IPS-NIHi7 (cell line): ENCODE data around the gene ZNF827.

ENCODE experiments used
- DNase-seq: peaks from one replicate; pipeline ENCODE4 v3.0.0; 2012; ENCODE audit warnings: mixed read lengths; ENCODE audit errors: extremely low spot score

ZNF827 gene

DNA sequence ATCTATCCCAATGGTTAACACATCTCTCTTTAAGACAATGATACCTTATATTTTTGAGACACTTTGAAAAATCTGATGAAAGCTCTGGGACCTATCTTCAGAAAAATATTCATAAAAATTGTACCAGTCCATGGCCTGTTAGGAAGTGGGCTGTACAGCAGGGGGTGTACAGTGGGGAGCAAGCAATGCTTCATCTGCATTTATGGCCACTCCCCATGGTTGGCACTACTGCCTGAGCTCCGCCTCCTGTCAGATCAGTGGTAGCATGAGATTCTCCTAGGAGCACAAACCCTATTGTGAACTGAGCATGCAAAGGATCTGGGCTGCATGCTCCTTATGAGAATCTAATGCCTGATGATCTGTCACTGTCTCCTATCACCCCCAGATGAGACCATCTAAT lies 216.1 kb downstream of the ZNF827 start:
- DNase-seq = no peak

DNA sequence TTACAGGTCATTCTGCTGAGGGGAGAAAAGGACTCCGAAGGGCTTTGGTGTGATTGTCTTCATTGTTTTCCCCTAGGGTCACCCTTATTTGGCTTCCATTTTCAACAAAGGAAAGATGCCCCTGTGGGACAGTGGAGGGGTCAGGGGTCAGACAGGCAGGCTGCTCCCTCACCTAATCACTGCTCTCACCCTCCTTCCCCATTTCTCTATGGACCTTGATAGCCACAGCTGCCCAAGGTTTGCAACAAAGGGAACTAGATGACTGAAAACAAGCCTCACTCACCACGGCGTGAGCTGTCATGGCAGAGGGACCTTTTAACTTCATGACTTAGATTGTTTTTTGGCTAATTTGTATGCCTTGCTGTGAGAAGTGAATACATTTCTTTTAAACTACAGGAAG lies 218.0 kb downstream of the ZNF827 start:
- no peak for DNase-seq

DNA sequence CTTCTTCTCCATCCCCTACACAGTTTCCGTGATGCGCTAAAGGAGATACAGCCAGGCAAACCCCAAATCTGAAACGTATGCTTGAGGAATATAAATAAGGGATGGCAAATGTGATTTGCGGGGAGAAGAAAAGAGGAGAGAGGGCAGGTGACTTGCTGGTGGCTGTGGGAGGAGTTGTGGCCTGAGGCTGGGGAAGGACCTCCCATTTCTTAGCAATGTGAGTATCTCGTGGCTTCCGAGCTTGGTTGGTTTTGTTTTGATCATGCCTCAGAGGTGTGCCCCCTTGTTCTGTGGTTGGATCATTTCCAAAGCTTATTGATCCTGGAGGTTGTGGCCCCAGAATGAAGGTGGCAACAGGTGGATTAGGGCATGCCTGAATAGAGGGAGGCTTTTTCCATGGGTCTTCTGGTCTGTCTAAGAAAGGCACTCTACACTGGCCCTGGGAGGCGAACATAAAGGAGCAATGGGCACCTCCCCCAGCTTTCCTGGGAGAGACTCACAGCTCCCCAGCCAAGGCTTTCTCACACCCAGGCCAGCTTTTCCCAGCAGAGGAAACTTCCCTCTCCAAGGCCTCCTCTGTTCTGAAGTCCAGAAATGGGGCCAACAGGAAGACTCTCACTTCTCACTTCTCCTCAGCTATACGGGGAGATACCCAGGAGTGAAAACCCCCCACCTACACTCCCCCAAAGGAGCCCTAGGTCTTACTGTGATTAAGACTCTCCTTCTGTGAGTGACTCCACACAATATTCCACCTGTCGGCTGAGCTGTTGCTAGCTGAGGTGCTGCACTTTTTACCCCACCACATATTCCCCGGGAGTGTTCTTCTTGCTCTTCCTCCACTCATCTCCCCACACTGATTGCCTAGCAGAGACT lies 218.6 kb downstream of the ZNF827 start:
- no peak for DNase-seq

DNA sequence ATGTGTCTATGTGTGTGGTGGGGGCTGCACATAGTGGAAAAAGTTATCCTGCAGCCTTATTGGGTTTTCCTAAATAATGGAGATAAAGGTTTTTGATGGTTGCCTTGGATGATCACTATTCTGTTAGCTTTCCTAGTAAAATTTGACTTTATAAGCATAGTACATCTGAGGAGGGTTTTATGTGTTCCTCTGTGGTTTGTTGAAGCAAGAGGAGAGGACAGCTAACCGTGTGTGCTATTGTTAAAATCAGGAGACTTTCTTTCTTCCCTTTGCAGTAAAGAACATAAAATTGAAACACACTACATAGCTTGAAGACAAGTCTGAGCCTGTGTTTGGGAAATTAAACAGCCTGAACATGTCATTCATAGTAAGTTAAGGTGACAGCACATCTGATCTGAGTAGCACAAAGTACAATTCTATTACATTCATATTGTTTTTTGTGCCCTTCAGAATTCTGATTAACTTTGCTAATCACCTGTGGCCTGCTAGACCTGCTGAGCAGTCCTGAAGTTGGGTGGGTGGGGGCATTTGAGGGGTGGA lies 221.9 kb downstream of the ZNF827 start:
- no peak for DNase-seq

DNA sequence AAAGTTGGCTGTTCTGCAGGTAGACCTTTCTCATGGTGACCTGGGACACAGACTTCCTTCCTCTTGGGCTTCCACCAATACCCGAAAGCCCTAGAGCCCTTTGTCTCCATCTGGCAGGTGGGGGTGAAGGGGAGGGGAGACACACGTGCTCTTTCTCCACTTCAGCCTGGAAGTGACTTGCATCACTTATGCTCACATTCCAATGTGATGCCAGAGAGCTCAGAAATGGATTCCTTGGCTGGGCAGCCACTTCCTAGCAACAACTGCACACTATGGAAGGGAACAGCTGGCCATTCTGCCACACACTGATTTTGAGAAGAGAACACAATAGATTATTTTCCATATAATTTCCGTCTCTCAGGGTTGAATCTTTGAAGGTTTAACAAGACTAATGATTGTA lies 222.4 kb downstream of the ZNF827 start:
- DNase-seq = no peak

DNA sequence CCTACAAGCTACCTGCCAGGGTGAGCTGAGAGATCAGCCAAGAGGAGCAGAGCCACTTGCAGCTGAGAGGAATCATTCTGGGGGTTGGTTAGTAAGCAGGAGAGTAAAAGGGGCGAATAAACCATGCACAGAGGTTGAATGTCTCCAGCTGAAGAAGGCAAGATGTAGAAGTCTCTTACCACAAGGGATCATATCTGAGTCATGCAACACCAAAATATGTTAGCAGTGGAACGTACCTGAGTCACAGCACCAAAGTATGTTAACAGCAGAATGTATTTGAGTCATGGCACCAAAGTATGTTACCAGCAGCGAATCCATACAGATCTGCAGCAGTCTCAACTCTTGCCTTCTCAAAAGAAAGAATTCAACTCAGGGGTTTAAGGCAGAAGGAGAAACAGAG lies 228.8 kb downstream of the ZNF827 start:
- no peak for DNase-seq

DNA sequence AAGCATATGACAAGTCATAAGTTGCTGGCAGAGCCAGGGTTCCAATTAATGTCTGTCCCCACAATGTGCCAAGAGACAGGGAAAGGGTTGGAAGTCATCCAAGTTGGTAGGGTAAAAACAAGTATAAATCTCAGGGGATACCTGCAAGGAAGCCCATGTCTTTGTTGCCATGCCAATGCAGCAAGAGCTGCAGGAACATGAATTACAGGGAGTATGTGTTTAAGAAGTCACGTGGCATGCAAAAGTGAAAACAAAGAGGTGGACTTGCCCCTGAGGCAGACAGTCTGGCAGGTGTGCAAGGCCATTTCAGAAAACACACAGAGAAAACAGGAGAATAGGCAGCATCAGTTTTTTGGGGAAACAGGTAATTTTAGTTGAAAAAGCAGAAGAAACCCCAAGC lies 229.3 kb downstream of the ZNF827 start:
- no peak for DNase-seq
